ENCODE measurements around the gene AP5Z1. TPM values are rescaled to one million over a fixed set of nuclear protein-coding genes. Genes with fewer than 3 reads are reported as not detected.

The AP5Z1 gene
- total RNA-seq, 2 donors from 2014 or later: 30.9 to 61.7 TPM

DNA sequence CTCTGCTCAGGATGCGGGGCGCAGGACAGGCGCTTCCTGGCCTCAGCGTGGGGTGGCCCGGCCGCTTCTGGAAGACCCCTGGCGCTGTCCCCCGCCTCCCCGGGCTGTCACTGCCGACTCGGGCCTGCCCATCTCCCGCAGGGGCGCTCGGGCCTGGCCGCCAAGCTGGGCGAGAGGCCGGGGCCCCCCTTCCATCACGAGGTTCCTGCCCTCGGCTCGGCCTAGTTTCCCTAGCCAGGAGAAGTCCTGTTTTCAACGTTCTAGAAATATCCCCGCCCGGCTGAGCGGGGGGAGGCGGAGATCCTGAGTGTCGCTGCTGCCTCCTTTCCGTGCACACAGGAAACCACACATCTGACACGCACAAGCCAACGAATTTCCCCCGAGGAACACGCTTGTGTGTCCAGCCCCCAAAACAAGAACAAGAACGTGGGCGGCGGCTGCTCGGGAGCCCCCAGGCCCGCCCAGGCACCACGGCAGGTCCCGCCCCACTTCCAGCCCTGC lies 33.7 kb downstream of the AP5Z1 start:
- H3K4me1 ChIP-seq (replicated peaks): no peaks in the 10 kb centered on the region
- no peak overlapping the region for H3K4me3 ChIP-seq
- WGBS: 86% methylated on average over 30 of the region's 38 CpGs
- TF ChIP-seq POLR2A (IDR thresholded peaks at IDR 0.05) (no peak), CTCF (IDR thresholded peaks at IDR 0.05) (no peak), POLR2AphosphoS5 (IDR thresholded peaks at IDR 0.05) (no peak)
- intact Hi-C loops (cut with DNase I): no loop called here
- H3K9me3 ChIP-seq: no peaks in the 10 kb centered on the region
- no peaks in the 10 kb centered on the region for H3K36me3 ChIP-seq
- no peak overlapping the region for H3K27ac ChIP-seq
- H3K27me3 ChIP-seq (replicated peaks; ENCODE audit: insufficient read depth): no peaks in the 10 kb centered on the region
- no peak for DNase-seq (ENCODE audit: low spot score)

GRCh38 chr7:4809666-4810065 lies 34.2 kb downstream of the AP5Z1 start:
- 92% methylated on average over 14 of the region's 14 CpGs for WGBS
- H3K4me1 ChIP-seq (replicated peaks): no peaks in the 10 kb centered on the region
- DNase-seq (ENCODE audit: low spot score): no peak
- H3K4me3 ChIP-seq: no peak overlapping the region
- no peak for TF ChIP-seq POLR2AphosphoS5 (IDR thresholded peaks at IDR 0.05)
- TF ChIP-seq CTCF (IDR thresholded peaks at IDR 0.05): no peak
- no peak for TF ChIP-seq POLR2A (IDR thresholded peaks at IDR 0.05)
- H3K36me3 ChIP-seq: no peaks in the 10 kb centered on the region
- H3K27ac ChIP-seq: no peak overlapping the region
- H3K27me3 ChIP-seq (replicated peaks; ENCODE audit: insufficient read depth): no peaks in the 10 kb centered on the region
- intact Hi-C loops (cut with DNase I): no loop called here
- no peaks in the 10 kb centered on the region for H3K9me3 ChIP-seq

- DNase-seq (ENCODE audit: low spot score): no peak
- 57% methylated on average over 14 of the region's 14 CpGs for WGBS
- Histone ChIP-seq H3K27me3 (replicated peaks; ENCODE audit: insufficient read depth) (no peaks in the 10 kb centered on the region), H3K27ac (no peak overlapping the region), H3K36me3 (no peaks in the 10 kb centered on the region), H3K4me1 (replicated peaks) (no peaks in the 10 kb centered on the region), H3K4me3 (no peak overlapping the region), H3K9me3 (no peaks in the 10 kb centered on the region)
- intact Hi-C loops (cut with DNase I): no loop called here
- TF ChIP-seq POLR2AphosphoS5 (IDR thresholded peaks at IDR 0.05) (no peak), CTCF (IDR thresholded peaks at IDR 0.05) (no peak), POLR2A (IDR thresholded peaks at IDR 0.05) (no peak)
Measured at GRCh38 chr7:4814433-4814832, 39.0 kb downstream of the AP5Z1 start.

GRCh38 chr7:4815121-4815520 lies 39.7 kb downstream of the AP5Z1 start:
- 96% methylated on average over 13 of the region's 14 CpGs for WGBS

More at GRCh38 chr7:4815121-4815520, 39.7 kb downstream of the AP5Z1 start:
- Histone ChIP-seq H3K4me1 (replicated peaks) (no peaks in the 10 kb centered on the region), H3K36me3 (no peaks in the 10 kb centered on the region), H3K9me3 (no peaks in the 10 kb centered on the region), H3K27me3 (replicated peaks; ENCODE audit: insufficient read depth) (no peaks in the 10 kb centered on the region), H3K4me3 (no peak overlapping the region), H3K27ac (no peak overlapping the region)
- intact Hi-C loops (cut with DNase I): no loop called here
- no peak for TF ChIP-seq POLR2A (IDR thresholded peaks at IDR 0.05)
- TF ChIP-seq POLR2AphosphoS5 (IDR thresholded peaks at IDR 0.05): no peak
- no peak for TF ChIP-seq CTCF (IDR thresholded peaks at IDR 0.05)
- no peak for DNase-seq (ENCODE audit: low spot score)

Data from prostate gland (tissue), 2 donors.